SK-N-SH (cell line): ENCODE measurements around the gene SMIM10L1. TPM values are rescaled to one million over a fixed set of nuclear protein-coding genes. Genes with fewer than 3 reads are reported as not detected.

ENCODE experiments used
- CTCF ChIA-PET: fragments of 300-600, 350-600 bp; formaldehyde crosslinking; extraction: SDS; loops from one replicate; lab custom pipeline; 2021; lab: Yijun Ruan, JAX
- POLR2A ChIA-PET: fragments of 350-600 bp; sonication (Branson Sonifier 250); formaldehyde crosslinking; extraction: SDS; loops from one replicate; lab custom pipeline; 2020; ENCODE audit warnings: antibody characterized with exemption, inconsistent platforms; lab: Yijun Ruan, JAX
- DNase-seq: peaks from one replicate; pipeline ENCODE4 v3.0.0; 2012
- H2AFZ ChIP-seq: fragments of 200-600 bp; sonication (generic); 2 replicates; pipeline ENCODE4 v1.8.1; 2016; ENCODE audit warnings: antibody characterized with exemption, mild to moderate bottlenecking, low read depth
- H3F3A ChIP-seq: fragments of 200-600 bp; sonication (generic); replicated peaks from 2 replicates; pipeline ENCODE3; 2016; ENCODE audit warnings: antibody characterized with exemption, mild to moderate bottlenecking; ENCODE audit not compliant: insufficient read depth
- H3K27ac ChIP-seq, 2 experiments: fragments of 200-500 bp in 1 of 2; fragments of 200-600 bp in 1 of 2; sonication (Bioruptor generic) in 1 of 2; sonication (generic), shearing (Covaris generic) in 1 of 2; 2 replicates each; pipeline versions ENCODE4 v1.5.1 to v1.6.1; 2014 to 2016; ENCODE audit warnings: low read depth in 2 of 2, inconsistent platforms in 1 of 2, low read length in 1 of 2, mild to moderate bottlenecking in 1 of 2, mixed read lengths in 1 of 2
- H3K27me3 ChIP-seq: fragments of 200-600 bp; sonication (generic), shearing (Covaris generic); 2 replicates; pipeline ENCODE4 v1.6.1; 2016; ENCODE audit warnings: mixed run types; ENCODE audit not compliant: insufficient read depth
- H3K36me3 ChIP-seq, 2 experiments: fragments of 200-500 bp in 1 of 2; fragments of 200-600 bp in 1 of 2; sonication (Bioruptor generic) in 1 of 2; sonication (generic) in 1 of 2; replicated peaks in 1 of 2; 2 replicates each; pipeline versions ENCODE3 to v1.5.1; 2014 to 2016; ENCODE audit warnings: low read length in 1 of 2, mild to moderate bottlenecking in 1 of 2; ENCODE audit not compliant: insufficient read depth in 2 of 2, control insufficient read depth in 1 of 2
- H3K4me1 ChIP-seq, 2 experiments: fragments of 200-500 bp in 1 of 2; fragments of 200-600 bp in 1 of 2; sonication (Bioruptor generic) in 1 of 2; sonication (generic), shearing (Covaris generic) in 1 of 2; 2 replicates each; pipeline versions ENCODE4 v1.5.1 to v1.6.1; 2014 to 2016; ENCODE audit warnings: low read depth in 1 of 2, low read length in 1 of 2, mixed run types in 1 of 2; ENCODE audit not compliant: insufficient read depth in 2 of 2, control insufficient read depth in 1 of 2
- H3K4me2 ChIP-seq: fragments of 200-600 bp; sonication (generic), shearing (Covaris generic); 2 replicates; pipeline ENCODE4 v1.6.1; 2017; ENCODE audit warnings: mixed run types
- H3K4me3 ChIP-seq, 2 experiments: fragments of 200-500 bp in 1 of 2; fragments of 200-600 bp in 1 of 2; sonication (Bioruptor generic) in 1 of 2; sonication (generic), shearing (Covaris generic) in 1 of 2; 2 replicates each; pipeline versions ENCODE4 v1.5.1 to v1.8.1; 2014 to 2016; ENCODE audit warnings: low read depth in 2 of 2, inconsistent platforms in 1 of 2, low read length in 1 of 2, mild to moderate bottlenecking in 1 of 2, mixed read lengths in 1 of 2, moderate library complexity in 1 of 2
- H3K79me2 ChIP-seq: fragments of 200-600 bp; sonication (generic); 2 replicates; pipeline ENCODE4 v1.8.1; 2017; ENCODE audit warnings: mild to moderate bottlenecking; ENCODE audit not compliant: insufficient read depth
- H3K9ac ChIP-seq: fragments of 200-600 bp; sonication (generic); 2 replicates; pipeline ENCODE4 v1.6.1; 2017; ENCODE audit warnings: mixed run types
- H3K9me2 ChIP-seq: fragments of 200-600 bp; sonication (generic); 2 replicates; pipeline ENCODE4 v1.6.1; 2017; ENCODE audit warnings: mixed run types
- H3K9me3 ChIP-seq: fragments of 200-600 bp; sonication (generic); 2 replicates; pipeline ENCODE4 v1.6.1; 2017; ENCODE audit warnings: mixed run types, mild to moderate bottlenecking, moderate library complexity
- H4K20me1 ChIP-seq: fragments of 200-600 bp; sonication (generic); 2 replicates; pipeline ENCODE4 v1.6.1; 2017; ENCODE audit warnings: mild to moderate bottlenecking, mixed run types; ENCODE audit not compliant: insufficient read depth
- ELF1 ChIP-seq: IDR thresholded peaks from 2 replicates; pipeline ENCODE4 v1.4.0; 2012
- EZH2phosphoT487 ChIP-seq: fragments of 200-600 bp; sonication (generic); IDR thresholded peaks from 2 replicates; pipeline ENCODE4 v1.6.1; 2017; ENCODE audit warnings: low read depth, mixed run types, mild to moderate bottlenecking, antibody characterized with exemption, moderate library complexity, borderline replicate concordance
- FOXM1 ChIP-seq: IDR thresholded peaks from 2 replicates; pipeline ENCODE4 v1.4.0; 2012; ENCODE audit warnings: low read depth, mild to moderate bottlenecking
- GABPA ChIP-seq: IDR thresholded peaks from 2 replicates; pipeline ENCODE4 v1.4.0; 2012; ENCODE audit warnings: low read depth, mild to moderate bottlenecking
- MEF2A ChIP-seq: IDR thresholded peaks from 2 replicates; pipeline ENCODE4 v1.4.0; 2012; ENCODE audit warnings: low read depth, borderline replicate concordance
- MXI1 ChIP-seq: IDR thresholded peaks from 2 replicates; pipeline ENCODE4 v1.6.1; 2012; ENCODE audit warnings: mild to moderate bottlenecking, low read depth, low read length, improper control_type of control experiment
- SIN3A ChIP-seq: IDR thresholded peaks from 2 replicates; pipeline ENCODE4 v1.6.1; 2012; ENCODE audit warnings: low read depth, mild to moderate bottlenecking, low read length, moderate library complexity, borderline replicate concordance
- TCF12 ChIP-seq: IDR thresholded peaks from 2 replicates; pipeline ENCODE4 v1.4.0; 2012
- TEAD4 ChIP-seq: IDR thresholded peaks from 2 replicates; pipeline ENCODE4 v1.4.0; 2012; ENCODE audit warnings: mild to moderate bottlenecking, borderline replicate concordance; ENCODE audit not compliant: insufficient read depth
- WGBS: methylation state at CpG from one replicate; pipeline ENCODE4 v1.1.6; 2017; ENCODE audit warnings: low lambda C conversion rate; 5-methylcytosine and 5-hydroxymethylcytosine counted together
- polyA plus RNA-seq, 3 experiments: library from polyadenylated mRNA; depleted of rRNA; stranded (reverse); fragments of >200 nt; gene quantifications; 2 replicates each; pipeline ENCODE4 v1.2.3, GENCODE V29; 2012
- TF ChIP-seq, protein P1 (sequence below): fragments of 150-350 bp; IDR thresholded peaks from 2 replicates; pipeline ENCODE4 v1.6.1; 2017; ENCODE audit warnings: antibody characterized with exemption, low read length, low read depth, borderline replicate concordance
- TF ChIP-seq, protein P2 (sequence below): IDR thresholded peaks from 2 replicates; pipeline ENCODE4; 2012
- TF ChIP-seq, protein P3 (sequence below): fragments of 200-600 bp; sonication (generic); IDR thresholded peaks from 2 replicates; pipeline ENCODE4 v1.6.1; 2017; ENCODE audit warnings: antibody characterized with exemption, mild to moderate bottlenecking, moderate library complexity
- TF ChIP-seq, protein P4 (sequence below): IDR thresholded peaks from 2 replicates; pipeline ENCODE4 v1.4.0; 2012; ENCODE audit warnings: low read depth, borderline replicate concordance
- TF ChIP-seq, protein P5 (sequence below): fragments of 150-350 bp; IDR thresholded peaks from 2 replicates; pipeline ENCODE4 v1.6.1; 2016; ENCODE audit warnings: mild to moderate bottlenecking, low read depth, low read length
- TF ChIP-seq, protein P6 (sequence below): IDR thresholded peaks from 2 replicates; pipeline ENCODE4 v1.6.1; 2012; ENCODE audit warnings: mild to moderate bottlenecking, low read depth, low read length, moderate library complexity

Gene SMIM10L1
- polyA plus RNA-seq, 1 of the 3 experiments (the other 2 are of a cell fraction), result 4.3 TPM

DNA sequence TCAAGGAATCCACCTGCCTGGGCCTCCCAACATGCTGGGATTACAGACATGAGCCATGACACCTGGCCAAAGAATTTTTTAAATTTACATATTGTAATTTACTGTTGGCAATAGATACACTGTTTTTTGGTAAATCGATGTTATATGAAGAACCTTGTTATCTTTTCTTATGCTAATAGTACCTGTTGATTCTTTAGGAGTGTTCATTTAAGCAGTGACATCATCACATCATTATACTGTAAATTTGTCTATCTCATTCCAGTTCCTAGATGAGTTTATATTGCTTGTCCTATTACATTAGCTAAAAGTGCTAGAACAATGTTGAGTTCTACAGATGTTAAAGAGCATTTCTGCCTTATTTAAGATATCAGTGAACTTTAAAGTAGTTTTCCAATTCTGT is 23.6 kb upstream of the SMIM10L1 start (continued):
- TF ChIP-seq, protein P1, sequence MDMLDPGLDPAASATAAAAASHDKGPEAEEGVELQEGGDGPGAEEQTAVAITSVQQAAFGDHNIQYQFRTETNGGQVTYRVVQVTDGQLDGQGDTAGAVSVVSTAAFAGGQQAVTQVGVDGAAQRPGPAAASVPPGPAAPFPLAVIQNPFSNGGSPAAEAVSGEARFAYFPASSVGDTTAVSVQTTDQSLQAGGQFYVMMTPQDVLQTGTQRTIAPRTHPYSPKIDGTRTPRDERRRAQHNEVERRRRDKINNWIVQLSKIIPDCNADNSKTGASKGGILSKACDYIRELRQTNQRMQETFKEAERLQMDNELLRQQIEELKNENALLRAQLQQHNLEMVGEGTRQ, result no peak

DNA sequence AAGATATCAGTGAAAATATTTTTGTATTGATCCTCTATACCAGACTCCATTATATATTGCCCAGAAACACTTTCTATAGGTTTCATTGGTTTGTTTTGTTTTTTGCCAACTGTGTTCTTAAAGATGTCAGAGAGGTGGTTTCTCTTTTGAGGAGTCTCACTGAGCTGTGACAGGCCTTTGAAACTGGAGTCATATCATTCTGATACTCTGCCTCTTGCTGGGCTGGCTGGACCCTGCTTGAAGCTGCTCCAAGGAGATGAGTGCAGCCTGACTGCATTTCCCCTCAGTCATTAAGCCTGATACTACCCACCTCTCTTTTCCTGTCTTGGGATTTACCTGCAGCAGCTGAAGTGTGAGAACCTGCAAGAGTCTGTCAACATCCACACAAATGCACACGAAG is 20.2 kb upstream of the SMIM10L1 start:
- CTCF ChIA-PET, result no interaction called here

More for the DNA sequence above, 20.2 kb upstream of the SMIM10L1 start:
- Histone ChIP-seq H3K9me3 (peaks cover 3% of the 10 kb centered on the region; the same call in 1 of the 2 replicates), H3K4me2 (no peak overlapping the region), H3F3A (no peaks in the 10 kb centered on the region), H4K20me1 (no peaks in the 10 kb centered on the region), H3K9ac (no peak overlapping the region)
- no peak for DNase-seq
- TF ChIP-seq MEF2A (no peak), EZH2phosphoT487 (no peak), SIN3A (no peak), MXI1 (no peak), TEAD4 (no peak), FOXM1 (no peak), ELF1 (no peak), TCF12 (no peak), GABPA (no peak)
- TF ChIP-seq, protein P2, sequence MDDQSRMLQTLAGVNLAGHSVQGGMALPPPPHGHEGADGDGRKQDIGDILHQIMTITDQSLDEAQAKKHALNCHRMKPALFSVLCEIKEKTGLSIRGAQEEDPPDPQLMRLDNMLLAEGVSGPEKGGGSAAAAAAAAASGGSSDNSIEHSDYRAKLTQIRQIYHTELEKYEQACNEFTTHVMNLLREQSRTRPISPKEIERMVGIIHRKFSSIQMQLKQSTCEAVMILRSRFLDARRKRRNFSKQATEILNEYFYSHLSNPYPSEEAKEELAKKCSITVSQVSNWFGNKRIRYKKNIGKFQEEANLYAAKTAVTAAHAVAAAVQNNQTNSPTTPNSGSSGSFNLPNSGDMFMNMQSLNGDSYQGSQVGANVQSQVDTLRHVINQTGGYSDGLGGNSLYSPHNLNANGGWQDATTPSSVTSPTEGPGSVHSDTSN, result no peak
- TF ChIP-seq, protein P3, sequence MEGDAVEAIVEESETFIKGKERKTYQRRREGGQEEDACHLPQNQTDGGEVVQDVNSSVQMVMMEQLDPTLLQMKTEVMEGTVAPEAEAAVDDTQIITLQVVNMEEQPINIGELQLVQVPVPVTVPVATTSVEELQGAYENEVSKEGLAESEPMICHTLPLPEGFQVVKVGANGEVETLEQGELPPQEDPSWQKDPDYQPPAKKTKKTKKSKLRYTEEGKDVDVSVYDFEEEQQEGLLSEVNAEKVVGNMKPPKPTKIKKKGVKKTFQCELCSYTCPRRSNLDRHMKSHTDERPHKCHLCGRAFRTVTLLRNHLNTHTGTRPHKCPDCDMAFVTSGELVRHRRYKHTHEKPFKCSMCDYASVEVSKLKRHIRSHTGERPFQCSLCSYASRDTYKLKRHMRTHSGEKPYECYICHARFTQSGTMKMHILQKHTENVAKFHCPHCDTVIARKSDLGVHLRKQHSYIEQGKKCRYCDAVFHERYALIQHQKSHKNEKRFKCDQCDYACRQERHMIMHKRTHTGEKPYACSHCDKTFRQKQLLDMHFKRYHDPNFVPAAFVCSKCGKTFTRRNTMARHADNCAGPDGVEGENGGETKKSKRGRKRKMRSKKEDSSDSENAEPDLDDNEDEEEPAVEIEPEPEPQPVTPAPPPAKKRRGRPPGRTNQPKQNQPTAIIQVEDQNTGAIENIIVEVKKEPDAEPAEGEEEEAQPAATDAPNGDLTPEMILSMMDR, result no peak
- TF ChIP-seq, protein P4, sequence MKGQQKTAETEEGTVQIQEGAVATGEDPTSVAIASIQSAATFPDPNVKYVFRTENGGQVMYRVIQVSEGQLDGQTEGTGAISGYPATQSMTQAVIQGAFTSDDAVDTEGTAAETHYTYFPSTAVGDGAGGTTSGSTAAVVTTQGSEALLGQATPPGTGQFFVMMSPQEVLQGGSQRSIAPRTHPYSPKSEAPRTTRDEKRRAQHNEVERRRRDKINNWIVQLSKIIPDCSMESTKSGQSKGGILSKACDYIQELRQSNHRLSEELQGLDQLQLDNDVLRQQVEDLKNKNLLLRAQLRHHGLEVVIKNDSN, result no peak
- TF ChIP-seq, protein P5, sequence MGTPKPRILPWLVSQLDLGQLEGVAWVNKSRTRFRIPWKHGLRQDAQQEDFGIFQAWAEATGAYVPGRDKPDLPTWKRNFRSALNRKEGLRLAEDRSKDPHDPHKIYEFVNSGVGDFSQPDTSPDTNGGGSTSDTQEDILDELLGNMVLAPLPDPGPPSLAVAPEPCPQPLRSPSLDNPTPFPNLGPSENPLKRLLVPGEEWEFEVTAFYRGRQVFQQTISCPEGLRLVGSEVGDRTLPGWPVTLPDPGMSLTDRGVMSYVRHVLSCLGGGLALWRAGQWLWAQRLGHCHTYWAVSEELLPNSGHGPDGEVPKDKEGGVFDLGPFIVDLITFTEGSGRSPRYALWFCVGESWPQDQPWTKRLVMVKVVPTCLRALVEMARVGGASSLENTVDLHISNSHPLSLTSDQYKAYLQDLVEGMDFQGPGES, result no peak
- TF ChIP-seq, protein P6, sequence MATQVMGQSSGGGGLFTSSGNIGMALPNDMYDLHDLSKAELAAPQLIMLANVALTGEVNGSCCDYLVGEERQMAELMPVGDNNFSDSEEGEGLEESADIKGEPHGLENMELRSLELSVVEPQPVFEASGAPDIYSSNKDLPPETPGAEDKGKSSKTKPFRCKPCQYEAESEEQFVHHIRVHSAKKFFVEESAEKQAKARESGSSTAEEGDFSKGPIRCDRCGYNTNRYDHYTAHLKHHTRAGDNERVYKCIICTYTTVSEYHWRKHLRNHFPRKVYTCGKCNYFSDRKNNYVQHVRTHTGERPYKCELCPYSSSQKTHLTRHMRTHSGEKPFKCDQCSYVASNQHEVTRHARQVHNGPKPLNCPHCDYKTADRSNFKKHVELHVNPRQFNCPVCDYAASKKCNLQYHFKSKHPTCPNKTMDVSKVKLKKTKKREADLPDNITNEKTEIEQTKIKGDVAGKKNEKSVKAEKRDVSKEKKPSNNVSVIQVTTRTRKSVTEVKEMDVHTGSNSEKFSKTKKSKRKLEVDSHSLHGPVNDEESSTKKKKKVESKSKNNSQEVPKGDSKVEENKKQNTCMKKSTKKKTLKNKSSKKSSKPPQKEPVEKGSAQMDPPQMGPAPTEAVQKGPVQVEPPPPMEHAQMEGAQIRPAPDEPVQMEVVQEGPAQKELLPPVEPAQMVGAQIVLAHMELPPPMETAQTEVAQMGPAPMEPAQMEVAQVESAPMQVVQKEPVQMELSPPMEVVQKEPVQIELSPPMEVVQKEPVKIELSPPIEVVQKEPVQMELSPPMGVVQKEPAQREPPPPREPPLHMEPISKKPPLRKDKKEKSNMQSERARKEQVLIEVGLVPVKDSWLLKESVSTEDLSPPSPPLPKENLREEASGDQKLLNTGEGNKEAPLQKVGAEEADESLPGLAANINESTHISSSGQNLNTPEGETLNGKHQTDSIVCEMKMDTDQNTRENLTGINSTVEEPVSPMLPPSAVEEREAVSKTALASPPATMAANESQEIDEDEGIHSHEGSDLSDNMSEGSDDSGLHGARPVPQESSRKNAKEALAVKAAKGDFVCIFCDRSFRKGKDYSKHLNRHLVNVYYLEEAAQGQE, result no peak
- TF ChIP-seq, protein P1, result no peak
- TF ChIP-seq, all 33 proteins: peak for 0
- no peak overlapping the region; a peak in 1 of 4 replicates for H3K4me3 ChIP-seq
- no peaks in the 10 kb centered on the region for H3K27me3 ChIP-seq
- no peaks in the 10 kb centered on the region for H3K9me2 ChIP-seq
- POLR2A ChIA-PET, result no interaction called here
- 92% methylated on average over 1 of the region's 1 CpG for whole genome bisulfite sequencing
- no peak overlapping the region for H2AFZ ChIP-seq
- peaks cover 67% of the 10 kb centered on the region for H3K79me2 ChIP-seq
- H3K4me1 ChIP-seq, result no peaks in the 10 kb centered on the region
- H3K27ac ChIP-seq, result no peak overlapping the region
- H3K36me3 ChIP-seq, result peaks cover 8 to 26% of the 10 kb centered on the region in 2 experiments
